Activated CD4-positive, alpha-beta T cell treated with anti-CD3 and anti-CD28 coated beads for 48 hours (primary cell): ENCODE results near the gene SMAD5.

Experiments
- DNase-seq: peaks from one replicate; pipeline ENCODE4 v3.0.0-alpha.2; 2020

SMAD5 gene

DNA sequence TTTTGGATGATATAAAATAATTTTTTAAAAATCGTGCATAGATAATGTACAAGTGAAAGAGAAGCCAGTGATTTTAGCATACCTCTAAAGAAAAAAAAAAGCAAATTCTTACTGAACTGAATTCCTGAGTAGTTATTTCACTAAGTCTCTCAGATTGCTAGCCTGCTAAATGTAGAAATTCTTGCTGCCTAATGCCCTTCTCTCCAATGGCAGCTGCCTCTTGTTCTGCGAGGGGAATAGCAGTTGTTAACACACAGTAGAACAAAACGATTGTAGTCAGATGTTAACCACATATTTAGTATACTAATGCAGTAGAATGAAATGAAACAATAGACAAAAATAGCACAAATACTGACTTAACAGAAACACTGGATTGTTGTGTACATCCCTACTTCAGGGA, 26.8 kb downstream of the SMAD5 start:
- DNase-seq, result no peak

DNA sequence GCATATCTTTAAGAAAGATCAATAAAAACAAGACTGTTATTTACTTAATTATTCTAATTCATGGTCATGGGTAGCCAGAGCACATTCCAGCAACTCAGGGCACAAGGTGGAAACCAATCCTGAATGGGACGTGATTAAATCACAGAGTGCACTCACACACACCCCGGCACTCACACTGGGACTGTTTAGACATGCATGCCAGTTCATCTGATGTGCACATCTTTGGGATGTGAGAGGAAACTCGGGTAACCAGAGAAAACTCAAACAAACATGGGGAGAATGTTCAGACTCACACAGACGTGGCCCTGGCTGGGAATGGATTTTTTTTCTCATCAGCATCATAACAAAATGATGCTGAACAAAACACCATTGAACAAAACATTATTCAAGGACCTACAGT, 29.4 kb downstream of the SMAD5 start:
- no peak for DNase-seq

DNA sequence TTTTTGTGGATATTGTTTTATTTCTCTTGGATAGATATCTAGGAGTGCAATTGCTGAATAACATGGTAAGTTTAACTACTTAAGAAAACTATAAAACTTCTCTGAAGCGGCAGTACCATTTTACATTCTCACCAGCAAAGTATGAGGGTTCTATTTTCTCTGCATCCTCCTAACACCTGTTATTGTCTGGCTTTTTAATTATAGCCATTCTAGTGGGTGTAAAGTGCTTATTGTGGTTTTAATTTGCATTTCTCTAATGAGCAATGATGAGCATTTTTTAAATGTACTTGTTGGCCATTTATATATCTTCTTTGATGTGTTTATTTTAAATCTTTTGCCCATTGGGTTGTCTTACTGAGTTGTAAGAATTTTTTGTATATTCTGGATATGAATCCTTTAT, 31.6 kb downstream of the SMAD5 start:
- DNase-seq, result no peak

- no peak for DNase-seq
Measured at GRCh38 chr5:136166909-136167308, 34.3 kb downstream of the SMAD5 start.

- no peak for DNase-seq
Measured at GRCh38 chr5:136169218-136169617, 36.6 kb downstream of the SMAD5 start.

GRCh38 chr5:136174021-136174659, 41.5 kb downstream of the SMAD5 start:
- no peak for DNase-seq

GRCh38 chr5:136182618-136183017, 50.0 kb downstream of the SMAD5 start:
- no peak for DNase-seq

GRCh38 chr5:136185974-136186665, 53.5 kb downstream of the SMAD5 start:
- DNase-seq, result no peak

DNA sequence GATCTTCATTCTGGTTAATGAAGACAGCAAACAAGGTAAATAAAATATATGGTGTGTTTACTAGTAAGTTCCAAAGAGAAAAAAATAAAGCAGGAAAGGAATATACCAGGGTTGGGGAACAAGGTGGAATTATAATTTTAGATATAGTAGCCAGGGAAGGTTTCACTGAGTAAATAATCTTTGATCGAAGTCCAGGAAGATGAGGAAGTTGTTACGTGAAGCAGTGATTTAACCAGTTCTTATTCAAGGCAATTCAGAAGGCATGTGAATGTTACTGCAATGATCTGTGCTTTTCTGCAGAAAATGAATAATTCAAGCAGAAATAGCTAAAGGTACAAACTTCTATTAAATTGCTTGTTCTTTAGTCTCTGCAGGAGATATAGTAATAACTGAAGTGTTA, 54.2 kb downstream of the SMAD5 start:
- DNase-seq, result no peak

GRCh38 chr5:136188859-136189258, 56.2 kb downstream of the SMAD5 start:
- DNase-seq, result no peak

DNA sequence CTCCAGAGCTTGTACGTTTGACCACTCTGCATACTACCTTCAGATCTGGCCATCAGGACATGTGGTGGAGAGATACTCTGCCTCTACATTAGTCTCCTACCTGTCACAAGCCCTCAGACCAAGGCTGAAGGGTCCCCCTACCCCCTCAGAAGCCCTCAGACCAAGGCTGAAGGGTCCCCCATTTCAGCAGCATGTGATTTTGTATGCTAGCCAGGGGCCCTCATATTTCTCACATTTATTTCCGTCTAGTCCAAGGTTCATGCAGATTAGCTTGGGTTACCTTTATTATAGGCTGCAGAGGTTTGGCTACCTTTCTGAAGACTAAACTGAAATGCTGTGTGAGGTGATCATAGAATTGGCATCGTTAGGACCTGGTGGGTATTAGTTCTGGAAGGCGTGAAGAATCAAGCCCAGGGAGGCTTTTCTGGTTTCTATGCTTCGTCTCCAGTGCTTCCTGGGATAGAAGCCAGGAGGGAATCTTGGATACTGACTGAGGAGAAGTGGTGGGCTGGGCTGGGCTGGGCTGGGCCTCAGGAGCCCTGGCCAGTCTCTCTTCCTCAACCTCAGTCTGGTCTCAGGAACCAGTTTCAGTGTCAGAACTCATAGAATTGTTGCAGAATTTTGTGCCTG, 57.6 kb downstream of the SMAD5 start:
- no peak for DNase-seq

GRCh38 chr5:136190904-136191303, 58.3 kb downstream of the SMAD5 start:
- no peak for DNase-seq

- no peak for DNase-seq
Measured at GRCh38 chr5:136191304-136192014, 58.8 kb downstream of the SMAD5 start.

GRCh38 chr5:136192015-136192525, 59.4 kb downstream of the SMAD5 start:
- DNase-seq, result no peak

DNA sequence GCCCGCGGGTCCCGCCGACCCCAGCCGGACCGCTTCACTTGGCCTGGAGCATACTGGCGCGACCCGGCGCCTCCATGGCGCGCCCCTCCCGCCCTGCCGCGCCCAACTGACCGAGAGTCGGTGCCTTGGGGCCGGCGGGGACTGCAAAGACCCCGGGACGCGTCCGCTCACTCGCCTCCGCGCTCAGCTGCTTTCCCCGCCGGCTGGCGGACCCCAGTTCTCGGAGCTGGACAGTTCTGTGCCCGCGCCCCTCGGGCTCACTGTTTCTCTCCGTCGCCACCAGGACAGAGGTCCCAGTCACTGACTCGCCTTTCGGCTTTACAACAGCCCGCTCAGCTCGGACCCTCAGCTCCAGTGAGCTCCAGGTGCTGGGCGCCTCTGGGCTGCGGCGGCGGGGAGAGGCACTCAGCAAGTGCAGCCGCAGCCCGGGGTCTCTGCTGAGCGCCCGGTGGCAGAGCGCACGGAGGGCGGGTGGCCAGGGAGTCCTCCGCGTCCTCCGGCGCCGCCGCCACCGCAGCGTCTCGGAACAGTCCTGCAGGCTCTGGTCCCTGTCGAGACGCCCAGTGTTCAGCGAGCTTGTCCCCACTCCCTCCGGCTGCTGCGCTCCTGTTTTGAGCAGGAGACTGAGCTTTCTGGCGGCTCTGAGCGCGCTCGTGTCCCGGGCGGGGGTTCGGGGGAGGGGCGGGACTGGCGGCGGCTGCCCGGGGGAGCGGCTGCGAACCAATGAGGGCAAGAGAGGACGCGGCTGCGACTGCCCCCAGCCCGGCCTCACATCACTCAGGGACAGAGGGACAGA, 60.1 kb downstream of the SMAD5 start, which contains the start of gene SMIM32:
SMIM32 (minus strand) TSS at position 637 of the 796 bp plus-strand sequence. CDS start 638 bp downstream, outside the sequence.
- DNase-seq, result no peak

GRCh38 chr5:136193322-136193935, 60.8 kb downstream of the SMAD5 start:
- no peak for DNase-seq

DNA sequence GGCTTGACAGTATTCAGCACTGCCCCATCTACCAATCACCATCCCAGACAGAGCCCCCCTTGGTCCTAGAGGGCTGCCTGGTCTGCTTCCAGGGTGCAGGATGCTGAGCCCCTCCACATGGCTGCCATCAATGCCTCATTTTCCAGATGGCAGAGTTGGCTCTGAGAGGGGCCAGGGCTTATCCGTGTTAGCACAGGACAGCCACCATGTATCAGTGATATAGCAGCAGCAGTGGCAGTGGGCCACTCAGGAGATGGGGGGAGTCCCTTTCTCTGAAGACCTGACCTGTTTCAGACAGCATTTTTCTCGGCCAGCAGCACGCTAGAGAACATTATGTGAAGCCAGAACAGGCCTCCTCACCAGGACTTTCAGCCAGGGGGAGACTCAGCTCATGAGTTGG, 61.9 kb downstream of the SMAD5 start:
- no peak for DNase-seq

GRCh38 chr5:136195971-136196820, 63.6 kb downstream of the SMAD5 start:
- DNase-seq, result no peak

DNA sequence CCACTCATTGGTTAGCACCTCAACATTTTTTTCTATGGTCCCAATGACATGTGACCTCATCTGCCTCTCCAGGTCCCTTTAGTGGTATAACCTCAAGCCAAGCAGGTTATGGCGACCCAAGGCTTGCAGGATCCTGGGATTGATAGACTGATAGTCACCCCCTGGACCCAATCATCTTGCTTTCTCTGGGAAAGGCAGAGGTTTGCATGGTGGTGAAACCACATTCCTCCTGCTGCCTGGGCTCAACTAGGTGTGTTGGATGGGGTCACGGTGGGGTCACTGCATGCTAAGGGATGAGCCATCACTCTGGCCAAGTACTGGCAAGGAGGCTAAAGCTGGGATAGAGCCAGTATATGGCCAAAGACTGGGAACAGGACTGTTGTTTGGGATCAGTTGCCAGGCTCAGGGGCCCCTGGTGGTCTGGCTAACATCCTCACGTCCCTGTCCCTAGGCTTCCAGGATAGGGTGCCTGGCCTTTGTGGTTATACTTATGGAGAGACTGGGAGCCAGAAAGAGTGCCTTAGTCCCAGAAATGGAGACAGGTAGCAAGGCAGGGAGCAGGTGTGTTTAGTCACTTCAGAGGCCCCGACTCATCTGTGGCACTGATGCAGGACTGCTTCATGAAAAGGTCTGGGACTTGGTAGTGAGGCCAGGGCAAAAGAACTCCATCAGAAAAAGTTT, 65.0 kb downstream of the SMAD5 start:
- no peak for DNase-seq

DNA sequence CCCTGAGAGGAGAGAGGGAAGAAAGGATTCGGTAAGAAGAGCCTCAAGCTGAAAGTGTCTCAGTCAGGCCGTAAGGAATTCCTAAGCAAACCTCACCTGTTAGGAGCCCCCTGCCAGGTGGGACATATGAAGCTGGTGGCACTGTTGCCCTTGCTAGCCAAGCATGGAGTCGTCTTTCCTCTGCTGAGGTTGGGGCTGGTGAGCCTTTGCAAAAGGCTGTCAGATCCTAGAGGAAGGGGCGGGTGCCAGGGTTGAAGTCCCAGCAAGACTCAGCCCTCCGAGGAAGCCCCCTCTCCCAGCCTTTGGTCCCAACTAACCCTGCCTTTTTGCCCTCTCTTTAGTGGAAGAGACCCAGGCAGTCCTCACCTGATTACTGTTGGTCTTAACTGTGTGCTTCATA, 65.8 kb downstream of the SMAD5 start:
- DNase-seq, result no peak
